Esophagus muscularis mucosa (tissue), 4 donors: ENCODE measurements around the gene DIPK1A. TPM values are rescaled to one million over a fixed set of nuclear protein-coding genes. Genes with fewer than 3 reads are reported as not detected.
A peak's percentile ranks its signal among the peaks of the same experiment; 100 is the strongest.

ENCODE experiments used
- DNase-seq: peaks from one replicate; pipeline ENCODE4 v3.0.0-alpha.2; 2017; ENCODE audit errors: extremely low spot score
- H3K27ac ChIP-seq, 4 donors: fragments of 200-600 bp; sonication (generic); replicated peaks in 1 of 4; 1 replicate in 3 of 4; 2 replicates in 1 of 4; pipeline ENCODE4 v1.5.1; 2016 to 2019; ENCODE audit warnings: mild to moderate bottlenecking in 1 of 4
- H3K27me3 ChIP-seq, 4 donors: fragments of 200-600 bp; sonication (generic); one replicate each; pipeline versions ENCODE4 v1.5.1 to v1.6.0; 2016 to 2019
- H3K36me3 ChIP-seq, 4 donors: fragments of 200-600 bp; sonication (generic); one replicate each; pipeline ENCODE4 v1.5.1; 2016 to 2019
- H3K4me1 ChIP-seq, 4 donors: fragments of 200-600 bp; sonication (generic); one replicate each; pipeline ENCODE4 v1.5.1; 2016 to 2019
- H3K4me3 ChIP-seq, 4 donors: fragments of 200-600 bp; sonication (generic); 1 replicate in 2 of 4; 2 replicates in 2 of 4; pipeline ENCODE4 v1.5.1; 2016 to 2019; ENCODE audit warnings: mild to moderate bottlenecking in 4 of 4, moderate library complexity in 1 of 4
- H3K9me3 ChIP-seq, 4 donors: fragments of 200-600 bp; sonication (generic); 1 replicate in 3 of 4; 2 replicates in 1 of 4; pipeline ENCODE4 v1.5.1; 2016 to 2019
- CTCF ChIP-seq, 3 experiments: fragments of 200-600 bp in 2 of 3; fragments of 450-650 bp in 1 of 3; sonication (generic) in 2 of 3; IDR thresholded peaks; one replicate each; pipeline ENCODE4 v1.5.1; 2017 to 2019; ENCODE audit warnings: antibody characterized with exemption in 3 of 3, mild to moderate bottlenecking in 2 of 3, moderate library complexity in 1 of 3
- EP300 ChIP-seq: sonication (generic); formaldehyde crosslinking; IDR thresholded peaks from one replicate; pipeline ENCODE4 v1.6.1; 2017; ENCODE audit warnings: antibody characterized with exemption
- POLR2A ChIP-seq: fragments of 450-650 bp; IDR thresholded peaks from one replicate; pipeline ENCODE4 v1.6.1; 2017; ENCODE audit warnings: antibody characterized with exemption, moderate library complexity, mild to moderate bottlenecking, low read depth
- POLR2AphosphoS5 ChIP-seq, 2 donors: sonication (generic); formaldehyde crosslinking; IDR thresholded peaks; one replicate each; pipeline ENCODE4 v1.6.1; 2017; ENCODE audit warnings: antibody characterized with exemption in 2 of 2
- WGBS: methylation state at CpG from one replicate; pipeline ENCODE4 v1.1.5; 2018; 5-methylcytosine and 5-hydroxymethylcytosine counted together
- intact Hi-C: fragments of 100-400 bp; cut with DNase I; formaldehyde crosslinking; loops from one replicate; pipeline ENCODE4 v1.15.1; 2023
- total RNA-seq, 4 donors: library from RNA; depleted of rRNA; stranded (reverse); fragments of >200 nt; gene quantifications; one replicate each; pipeline versions ENCODE4 v1.1.0 to v1.2.1, GENCODE V29; 2016

DIPK1A gene
- total RNA-seq, 4 donors from 2014 or later, result 21.5 to 35.3 (median 32.7) TPM

DNA sequence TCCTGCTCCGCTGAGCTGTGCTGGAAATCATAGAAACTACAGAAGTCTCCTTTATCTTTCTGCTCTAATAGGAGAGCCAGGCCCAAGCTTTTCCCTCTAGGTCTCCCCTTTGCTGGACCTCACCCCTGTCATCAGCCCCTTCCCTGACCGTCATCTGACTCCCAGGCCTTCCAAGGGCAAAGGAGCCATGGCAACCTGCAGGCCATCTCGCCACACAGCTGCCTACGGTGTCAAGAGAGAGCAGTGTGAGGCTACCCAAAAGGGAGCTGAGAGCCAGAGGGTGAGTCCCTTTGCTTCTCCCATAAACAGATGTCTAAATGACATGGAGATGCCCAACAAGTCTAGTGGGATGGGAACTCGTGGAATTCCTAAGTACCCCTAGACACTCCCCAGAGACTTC is 37.6 kb upstream of the DIPK1A start:
- peak; percentile 60 for DNase-seq
- no peaks in the 10 kb centered on the region for H3K9me3 ChIP-seq
- TF ChIP-seq CTCF (IDR thresholded peaks at IDR 0.05) (no peak), POLR2A (no peak)
- no peak overlapping the region for H3K4me3 ChIP-seq
- no peaks in the 10 kb centered on the region for H3K36me3 ChIP-seq
- H3K27me3 ChIP-seq, result no peaks in the 10 kb centered on the region
- 79% methylated on average over 5 of the region's 5 CpGs for WGBS
- intact Hi-C loops, result no loop called here
- H3K27ac ChIP-seq, result no peak overlapping the region
- H3K4me1 ChIP-seq, result peaks cover 9 to 11% (median 10%) of the 10 kb centered on the region in 4 donors

GRCh38 chr1:92995441-92996430 is 34.5 kb upstream of the DIPK1A start:
- Histone ChIP-seq H3K36me3 (no peaks in the 10 kb centered on the region), H3K4me1 (peaks cover 4 to 7% (median 6%) of the 10 kb centered on the region in 4 donors), H3K4me3 (no peak overlapping the region), H3K27ac (no peak overlapping the region), H3K27me3 (no peaks in the 10 kb centered on the region), H3K9me3 (no peaks in the 10 kb centered on the region)
- TF ChIP-seq POLR2A, result no peak
- TF ChIP-seq POLR2AphosphoS5 (IDR thresholded peaks at IDR 0.05), result no peak
- no peak for TF ChIP-seq EP300
- TF ChIP-seq CTCF (IDR thresholded peaks at IDR 0.05), result no peak
- intact Hi-C loops, result no loop called here
- WGBS, result 84% methylated on average over 8 of the region's 8 CpGs
- peak; percentile 60 for DNase-seq

DNA sequence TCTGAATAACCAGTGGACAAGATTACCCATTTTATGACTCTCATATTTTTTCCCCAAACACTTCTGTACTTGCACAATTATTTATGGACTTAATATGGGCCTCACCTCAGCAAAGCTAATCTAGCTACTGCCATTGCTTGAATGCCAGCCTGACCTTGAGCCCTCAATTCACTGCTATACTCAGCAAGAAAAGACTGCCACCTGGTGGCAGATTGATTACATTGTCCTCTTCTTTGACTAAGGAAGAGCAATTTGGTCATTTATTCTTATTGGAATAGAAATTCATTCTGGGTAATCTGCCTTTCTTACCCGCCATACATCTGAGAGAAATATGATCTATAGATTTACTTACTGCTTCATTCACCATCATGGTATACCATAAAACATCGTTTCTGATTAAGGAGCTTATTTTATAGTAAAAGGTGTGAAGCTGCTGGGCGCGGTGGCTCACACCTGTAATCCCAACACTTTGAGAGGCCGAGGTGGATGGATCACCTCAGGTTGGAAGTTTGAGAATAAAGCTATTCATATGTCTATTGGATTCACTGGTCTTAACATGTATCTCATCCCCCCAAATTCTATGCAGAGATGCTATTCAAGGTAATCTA is 32.9 kb upstream of the DIPK1A start:
- H3K4me1 ChIP-seq, result no peaks in the 10 kb centered on the region
- no peaks in the 10 kb centered on the region for H3K27me3 ChIP-seq
- no peak overlapping the region for H3K27ac ChIP-seq
- TF ChIP-seq POLR2AphosphoS5 (IDR thresholded peaks at IDR 0.05) (peak in 1 of 2 donors; percentile 56), CTCF (IDR thresholded peaks at IDR 0.05) (peak; percentile 82 to 86 (median 85)), POLR2A (no peak)
- no peaks in the 10 kb centered on the region for H3K36me3 ChIP-seq
- 59% methylated on average over 5 of the region's 5 CpGs for WGBS
- intact Hi-C loops, result loop anchor here (1.0 kb wide), 1 partner anchor 135 kb away; no protein-coding TSS in a partner anchor
- no peak overlapping the region for H3K4me3 ChIP-seq
- no peaks in the 10 kb centered on the region for H3K9me3 ChIP-seq
- DNase-seq, result peak; percentile 92

GRCh38 chr1:92993581-92993980 is 32.3 kb upstream of the DIPK1A start:
- WGBS, result 90% methylated on average over 1 of the region's 1 CpG

More at GRCh38 chr1:92993581-92993980, 32.3 kb upstream of the DIPK1A start:
- no peak for TF ChIP-seq POLR2A
- no peak for TF ChIP-seq CTCF (IDR thresholded peaks at IDR 0.05)
- no peak for TF ChIP-seq EP300
- no peak for TF ChIP-seq POLR2AphosphoS5 (IDR thresholded peaks at IDR 0.05)
- Histone ChIP-seq H3K27me3 (no peaks in the 10 kb centered on the region), H3K4me3 (no peak overlapping the region), H3K9me3 (no peaks in the 10 kb centered on the region), H3K36me3 (no peaks in the 10 kb centered on the region), H3K4me1 (no peaks in the 10 kb centered on the region), H3K27ac (no peak overlapping the region)
- no peak for DNase-seq
- intact Hi-C loops, result loop anchor here (2.0 kb wide), 1 partner anchor 31 kb away; no protein-coding TSS in a partner anchor
